Fibroblast of lung (primary cell): ENCODE results near the gene IFT81. TPM values are rescaled to one million over a fixed set of nuclear protein-coding genes. Genes with fewer than 3 reads are reported as not detected.
A peak's percentile ranks its signal among the peaks of the same experiment; 100 is the strongest.

Source experiments
- DNase-seq, 2 donors: peaks; one replicate each; pipeline versions ENCODE4 v3.0.0 to v3.0.0-alpha.2; 2010; ENCODE audit warnings: low read depth in 2 of 2
- H2AFZ ChIP-seq: 2 replicates; pipeline ENCODE4 v1.5.1; 2012; ENCODE audit warnings: low read length, control low read depth, inconsistent platforms
- H3K27ac ChIP-seq: 2 replicates; pipeline ENCODE4 v1.5.1; 2011; ENCODE audit warnings: low read length, control low read depth; ENCODE audit not compliant: insufficient read depth
- H3K27me3 ChIP-seq: 2 replicates; pipeline ENCODE4 v1.5.1; 2011; ENCODE audit warnings: mild to moderate bottlenecking, low read length; ENCODE audit not compliant: control insufficient read depth, insufficient read depth
- H3K36me3 ChIP-seq: 2 replicates; pipeline ENCODE4 v1.5.1; 2011; ENCODE audit warnings: low read length; ENCODE audit not compliant: control insufficient read depth, insufficient read depth
- H3K4me1 ChIP-seq: 2 replicates; pipeline ENCODE4 v1.5.1; 2011; ENCODE audit warnings: low read length; ENCODE audit not compliant: control insufficient read depth, insufficient read depth; ENCODE audit errors: extremely low read depth
- H3K4me2 ChIP-seq: 2 replicates; pipeline ENCODE4 v1.5.1; 2011; ENCODE audit warnings: low read length, control low read depth; ENCODE audit not compliant: insufficient read depth; ENCODE audit errors: extremely low read depth
- H3K4me3 ChIP-seq, 4 experiments: fragments of 200-600 bp in 1 of 4; sonication (generic) in 1 of 4; replicated peaks in 1 of 4; 2 replicates each; pipeline ENCODE4 v1.5.1; 2011 to 2016; ENCODE audit warnings: low read length in 4 of 4, low read depth in 3 of 4, mild to moderate bottlenecking in 3 of 4, control low read depth in 2 of 4, inconsistent platforms in 1 of 4, mixed read lengths in 1 of 4; ENCODE audit not compliant: insufficient read depth in 1 of 4; ENCODE audit errors: control extremely low read depth in 1 of 4
- H3K79me2 ChIP-seq: 2 replicates; pipeline ENCODE4 v1.5.1; 2012; ENCODE audit warnings: mild to moderate bottlenecking, low read length, inconsistent platforms; ENCODE audit not compliant: control insufficient read depth, insufficient read depth
- H3K9ac ChIP-seq: 2 replicates; pipeline ENCODE4 v1.5.1; 2011; ENCODE audit warnings: mild to moderate bottlenecking, low read length, control low read depth; ENCODE audit not compliant: insufficient read depth
- H3K9me3 ChIP-seq: 2 replicates; pipeline ENCODE4 v1.5.1; 2012; ENCODE audit warnings: low read depth, low read length; ENCODE audit not compliant: control insufficient read depth, insufficient read depth
- H4K20me1 ChIP-seq: 2 replicates; pipeline ENCODE4 v1.5.1; 2011; ENCODE audit warnings: low read length; ENCODE audit not compliant: control insufficient read depth, insufficient read depth; ENCODE audit errors: extremely low read depth
- CTCF ChIP-seq, 2 donors: IDR thresholded peaks in 1 of 2; conservative IDR thresholded peaks in 1 of 2; 1 replicate in 1 of 2; 2 replicates in 1 of 2; pipeline ENCODE4 v1.5.1; 2011 to 2012; ENCODE audit warnings: low read length in 2 of 2, control low read depth in 1 of 2, inconsistent platforms in 1 of 2, low read depth in 1 of 2, mild to moderate bottlenecking in 1 of 2
- EZH2 ChIP-seq: IDR thresholded peaks from 2 replicates; pipeline ENCODE4 v1.5.1; 2012; ENCODE audit warnings: low read length, control low read depth, mild to moderate bottlenecking; ENCODE audit errors: missing control alignments
- polyA plus RNA-seq, 2 donors: library from polyadenylated mRNA; depleted of rRNA in 1 of 2; stranded (reverse) in 1 of 2; unstranded in 1 of 2; fragments of >200 nt; gene quantifications; 2 replicates each; pipeline ENCODE4 v1.2.1, GENCODE V29; 2011 to 2012; ENCODE audit warnings: missing spikeins in 1 of 2
- total RNA-seq: library from RNA; depleted of rRNA; stranded (reverse); fragments of >200 nt; gene quantifications from 2 replicates; pipeline ENCODE4 v1.2.1, GENCODE V29; 2014

The IFT81 gene
- total and polyA plus RNA-seq, 2 donors (not counting 1 experiment from before 2014, with no cell fraction given) = 17.7 to 23.6 TPM

- no peak overlapping the region for H3K9ac ChIP-seq
- no peaks in the 10 kb centered on the region for H4K20me1 ChIP-seq
- TF ChIP-seq CTCF (conservative IDR thresholded peaks at IDR 0.05 in 1 of 2, IDR thresholded peaks at IDR 0.05 in 1 of 2; ENCODE audit: low read depth in 1 of 2, low read length in 2 of 2) (no peak), EZH2 (no peak)
- no peak overlapping the region for H3K4me3 ChIP-seq
- no peaks in the 10 kb centered on the region for H3K9me3 ChIP-seq
- H2AFZ ChIP-seq = no peak overlapping the region
- H3K36me3 ChIP-seq = no peaks in the 10 kb centered on the region
- H3K27ac ChIP-seq = no peak overlapping the region
- no peaks in the 10 kb centered on the region for H3K27me3 ChIP-seq
- DNase-seq = peak in 1 of 2 donors; percentile 50
- no peaks in the 10 kb centered on the region for H3K79me2 ChIP-seq
- H3K4me2 ChIP-seq = no peak overlapping the region
- H3K4me1 ChIP-seq = no peaks in the 10 kb centered on the region
Observed at GRCh38 chr12:110170535-110171185, 46.5 kb downstream of the IFT81 start.

- no peaks in the 10 kb centered on the region for H3K9me3 ChIP-seq
- TF ChIP-seq CTCF (conservative IDR thresholded peaks at IDR 0.05 in 1 of 2, IDR thresholded peaks at IDR 0.05 in 1 of 2; ENCODE audit: low read depth in 1 of 2, low read length in 2 of 2) (no peak), EZH2 (no peak)
- H3K27ac ChIP-seq = no peak overlapping the region
- H4K20me1 ChIP-seq = no peaks in the 10 kb centered on the region
- no peak overlapping the region for H2AFZ ChIP-seq
- no peaks in the 10 kb centered on the region for H3K4me1 ChIP-seq
- no peak overlapping the region for H3K9ac ChIP-seq
- H3K4me3 ChIP-seq = no peak overlapping the region
- no peak for DNase-seq
- no peaks in the 10 kb centered on the region for H3K79me2 ChIP-seq
- no peak overlapping the region for H3K4me2 ChIP-seq
- H3K27me3 ChIP-seq = no peaks in the 10 kb centered on the region
- H3K36me3 ChIP-seq = no peaks in the 10 kb centered on the region
Observed at GRCh38 chr12:110171186-110171538, 47.0 kb downstream of the IFT81 start.

- H3K36me3 ChIP-seq = no peaks in the 10 kb centered on the region
- no peak overlapping the region for H3K4me3 ChIP-seq
- H4K20me1 ChIP-seq = no peaks in the 10 kb centered on the region
- no peaks in the 10 kb centered on the region for H3K79me2 ChIP-seq
- no peaks in the 10 kb centered on the region for H3K4me1 ChIP-seq
- TF ChIP-seq CTCF (conservative IDR thresholded peaks at IDR 0.05 in 1 of 2, IDR thresholded peaks at IDR 0.05 in 1 of 2; ENCODE audit: low read depth in 1 of 2, low read length in 2 of 2) = no peak
- no peak overlapping the region for H3K9ac ChIP-seq
- no peak overlapping the region for H3K4me2 ChIP-seq
- H3K27me3 ChIP-seq = no peaks in the 10 kb centered on the region
- no peaks in the 10 kb centered on the region for H3K9me3 ChIP-seq
- H2AFZ ChIP-seq = no peak overlapping the region
- H3K27ac ChIP-seq = no peak overlapping the region
- DNase-seq = no peak
Observed at GRCh38 chr12:110171636-110172035, 47.5 kb downstream of the IFT81 start.
